Stimulated activated CD8-positive, alpha-beta memory T cell treated with anti-CD3 and anti-CD28 coated beads, Interleukin-4, amount 100 ng/mL, for 24 hours (primary cell): ENCODE measurements around the gene PEX10.
"Not testable (repeated sequence)": the region's sequence is repeated elsewhere in the genome, so short reads cannot be mapped to it uniquely, and the experiment has no call there.

Experiments
- DNase-seq: peaks from one replicate; pipeline ENCODE4 v3.0.0-alpha.2; 2020; ENCODE audit warnings: low read depth

Gene PEX10

GRCh38 chr1:2412395-2412772, at the start of gene PEX10:
Gene PEX10, minus strand, starts transcription at chr1:2412564. Its CDS starts 62 bp downstream, at chr1:2412502.
- peak; percentile 99 for DNase-seq

- no peak for DNase-seq
Measured at GRCh38 chr1:2460996-2461751, 48.8 kb upstream of the PEX10 start.

- DNase-seq, result no peak
Measured at GRCh38 chr1:2460203-2460602, 47.8 kb upstream of the PEX10 start.

- DNase-seq, result no peak
Measured at GRCh38 chr1:2459757-2460156, 47.4 kb upstream of the PEX10 start.

GRCh38 chr1:2459102-2459753, 46.9 kb upstream of the PEX10 start:
- DNase-seq, result not testable (repeated sequence)

GRCh38 chr1:2458687-2459086, 46.3 kb upstream of the PEX10 start:
- DNase-seq, result no peak

- DNase-seq, result no peak
Measured at GRCh38 chr1:2457444-2457843, 45.1 kb upstream of the PEX10 start.

- no peak for DNase-seq
Measured at GRCh38 chr1:2455757-2456156, 43.4 kb upstream of the PEX10 start.

GRCh38 chr1:2454227-2454626, 41.9 kb upstream of the PEX10 start:
- DNase-seq, result no peak

- no peak for DNase-seq
Measured at GRCh38 chr1:2452932-2453315, 40.6 kb upstream of the PEX10 start.

- DNase-seq, result no peak
Measured at GRCh38 chr1:2452201-2452931, 40.0 kb upstream of the PEX10 start.

GRCh38 chr1:2451741-2452140, 39.4 kb upstream of the PEX10 start:
- no peak for DNase-seq

- DNase-seq, result no peak
Measured at GRCh38 chr1:2449636-2450454, 37.5 kb upstream of the PEX10 start.

- DNase-seq, result no peak
Measured at GRCh38 chr1:2448098-2448445, 35.7 kb upstream of the PEX10 start.

GRCh38 chr1:2447276-2448097, 35.1 kb upstream of the PEX10 start:
- no peak for DNase-seq

GRCh38 chr1:2446861-2447260, 34.5 kb upstream of the PEX10 start:
- no peak for DNase-seq

GRCh38 chr1:2446394-2446793, 34.0 kb upstream of the PEX10 start:
- DNase-seq, result no peak

GRCh38 chr1:2445823-2446215, 33.5 kb upstream of the PEX10 start:
- no peak for DNase-seq

- DNase-seq, result no peak
Measured at GRCh38 chr1:2445162-2445822, 32.9 kb upstream of the PEX10 start.

- no peak for DNase-seq
Measured at GRCh38 chr1:2444138-2444591, 31.8 kb upstream of the PEX10 start.
